OCI-LY1 (cell line): ENCODE results near the gene PLCXD3.

ENCODE experiments used
- CTCF ChIP-seq: fragments of 200-600 bp; sonication (generic), shearing (Covaris generic); IDR thresholded peaks from 2 replicates; pipeline ENCODE4 v1.5.1; 2017; ENCODE audit warnings: mild to moderate bottlenecking, antibody characterized with exemption, low read length, moderate library complexity, mixed read lengths
- EZH2 ChIP-seq: fragments of 200-600 bp; sonication (generic), shearing (Covaris generic); IDR thresholded peaks from 2 replicates; pipeline ENCODE4 v1.8.0; 2017; ENCODE audit warnings: borderline replicate concordance, mixed run types, mild to moderate bottlenecking, antibody characterized with exemption, low read length, moderate library complexity, mixed read lengths

GRCh38 chr5:41264019-41264418 lies 246.4 kb downstream of the PLCXD3 start:
- TF ChIP-seq CTCF (no peak), EZH2 (no peak)
